ENCODE results near the gene LRBA.

GRCh38 chr4:150664935-150665334 is 350.1 kb downstream of the LRBA start:
- TF ChIP-seq CTCF (IDR thresholded peaks at IDR 0.05) (no peak), POLR2A (IDR thresholded peaks at IDR 0.05) (no peak)

Measured in body of pancreas (tissue), 4 donors.